SK-MEL-5 (cell line): ENCODE results near the gene NXPH1. TPM values are rescaled to one million over a fixed set of nuclear protein-coding genes. Genes with fewer than 3 reads are reported as not detected.

Source experiments
- DNase-seq: peaks from one replicate; pipeline ENCODE4 v3.0.0-alpha.2; 2016; ENCODE audit warnings: low read depth, low spot score
- in situ Hi-C: cut with HindIII; loops from 2 replicates; pipeline ENCODE4 v1.10.0; 2016; ENCODE audit warnings: low sequenced_read_pairs, high pct_unique_total_duplicates, low pct_unique_long_range_greater_than_20kb
- total RNA-seq: library from RNA; depleted of rRNA; stranded (reverse); fragments of >200 nt; shearing (Covaris generic); gene quantifications from 2 replicates; pipeline ENCODE4 v1.2.3, GENCODE V29; 2014

Gene NXPH1
- total RNA-seq, 1 experiment from 2014 or later = not detected

GRCh38 chr7:8481096-8481495 is 47.7 kb downstream of the NXPH1 start:
- no peak for DNase-seq
- in situ Hi-C loops = no loop called here

- in situ Hi-C loops = no loop called here
- no peak for DNase-seq
Measured at GRCh38 chr7:8481752-8482446, 48.5 kb downstream of the NXPH1 start.

GRCh38 chr7:8490391-8491045 is 57.1 kb downstream of the NXPH1 start:
- no peak for DNase-seq
- in situ Hi-C loops = no loop called here

GRCh38 chr7:8491106-8491505 is 57.7 kb downstream of the NXPH1 start:
- no peak for DNase-seq
- in situ Hi-C loops = no loop called here

- in situ Hi-C loops = no loop called here
- no peak for DNase-seq
Measured at GRCh38 chr7:8491544-8492489, 58.4 kb downstream of the NXPH1 start.

- in situ Hi-C loops = no loop called here
- no peak for DNase-seq
Measured at GRCh38 chr7:8499128-8499527, 65.7 kb downstream of the NXPH1 start.

- DNase-seq = no peak
- in situ Hi-C loops = no loop called here
Measured at GRCh38 chr7:8500286-8500685, 66.9 kb downstream of the NXPH1 start.

- in situ Hi-C loops = no loop called here
- no peak for DNase-seq
Measured at GRCh38 chr7:8507566-8507965, 74.2 kb downstream of the NXPH1 start.

- in situ Hi-C loops = no loop called here
Measured at GRCh38 chr7:8509621-8510020, 76.2 kb downstream of the NXPH1 start.

GRCh38 chr7:8511855-8512254 is 78.4 kb downstream of the NXPH1 start:
- DNase-seq = no peak
- in situ Hi-C loops = no loop called here

More at GRCh38 chr7:8509621-8510020, 76.2 kb downstream of the NXPH1 start:
- no peak for DNase-seq

GRCh38 chr7:8514781-8515519 is 81.5 kb downstream of the NXPH1 start:
- DNase-seq = no peak
- in situ Hi-C loops = no loop called here

GRCh38 chr7:8515640-8516185 is 82.3 kb downstream of the NXPH1 start:
- no peak for DNase-seq
- in situ Hi-C loops = no loop called here

- in situ Hi-C loops = no loop called here
- no peak for DNase-seq
Measured at GRCh38 chr7:8516976-8517375, 83.6 kb downstream of the NXPH1 start.

GRCh38 chr7:8528311-8528710 is 94.9 kb downstream of the NXPH1 start:
- in situ Hi-C loops = no loop called here
- no peak for DNase-seq

- in situ Hi-C loops = no loop called here
- DNase-seq = no peak
Measured at GRCh38 chr7:8531991-8532515, 98.6 kb downstream of the NXPH1 start.

- peak; percentile 54 for DNase-seq
- in situ Hi-C loops = no loop called here
Measured at GRCh38 chr7:8536431-8536830, 103.0 kb downstream of the NXPH1 start.

- in situ Hi-C loops = no loop called here
- DNase-seq = no peak
Measured at GRCh38 chr7:8549046-8549445, 115.6 kb downstream of the NXPH1 start.
